WTC11 (cell line): ENCODE results near the gene DLG5. TPM values are rescaled to one million over a fixed set of nuclear protein-coding genes. Genes with fewer than 3 reads are reported as not detected.

ENCODE experiments used
- ATAC-seq: fragments of 200-7000 bp; cut with Tn5 transposase; 2 replicates; pipeline ENCODE4 v1.10.0; 2021; ENCODE audit warnings: mild to moderate bottlenecking, moderate library complexity
- CTCF ChIA-PET: fragments of 300-600 bp; sonication (Branson Sonifier 250); formaldehyde crosslinking; loops from one replicate; lab custom pipeline; 2021; ENCODE audit warnings: antibody characterized with exemption; lab: Charles Lee
- POLR2A ChIA-PET: fragments of 350-600 bp; sonication (Branson Sonifier 250); formaldehyde crosslinking; loops from one replicate; lab custom pipeline; 2021; ENCODE audit warnings: antibody characterized with exemption; lab: Charles Lee
- DNase-seq: peaks from one replicate; pipeline ENCODE4 v3.0.0; 2021; ENCODE audit warnings: low spot score
- H3K27ac Mint-ChIP-seq: 2 replicates; pipeline ENCODE4 v1.8.0; 2021; ENCODE audit warnings: mixed read lengths
- H3K27me3 Mint-ChIP-seq: 2 replicates; pipeline ENCODE4 v1.8.0; 2021; ENCODE audit warnings: low read depth, mild to moderate bottlenecking, moderate library complexity, mixed read lengths
- H3K36me3 Mint-ChIP-seq: 2 replicates; pipeline ENCODE4 v1.8.0; 2021; ENCODE audit warnings: mixed read lengths
- H3K4me1 Mint-ChIP-seq: 2 replicates; pipeline ENCODE4 v1.8.0; 2022; ENCODE audit warnings: mixed read lengths
- H3K4me3 Mint-ChIP-seq: 2 replicates; pipeline ENCODE4 v1.8.0; 2021; ENCODE audit warnings: mild to moderate bottlenecking, moderate library complexity, mixed read lengths
- H3K9me3 Mint-ChIP-seq: 2 replicates; pipeline ENCODE4 v1.8.0; 2021; ENCODE audit warnings: mixed read lengths
- AR ChIP-seq: fragments of 250-450 bp; sonication (Bioruptor Pico); IDR thresholded peaks from 2 replicates; pipeline ENCODE4 v1.9.0; 2021; ENCODE audit warnings: mild to moderate bottlenecking
- ATF1 ChIP-seq: sonication (generic); formaldehyde crosslinking; IDR thresholded peaks from 2 replicates; pipeline ENCODE4 v1.8.1; 2023; ENCODE audit warnings: mild to moderate bottlenecking, moderate library complexity, missing genetic modification reagents
- EMX1 ChIP-seq: fragments of 250-450 bp; sonication (Bioruptor Pico); IDR thresholded peaks from 2 replicates; pipeline ENCODE4 v1.8.0; 2021; ENCODE audit warnings: mild to moderate bottlenecking
- IRF1 ChIP-seq: sonication (generic); formaldehyde crosslinking; IDR thresholded peaks from 2 replicates; pipeline ENCODE4 v1.8.0; 2023; ENCODE audit warnings: missing genetic modification reagents
- NR2C2 ChIP-seq: sonication (generic); formaldehyde crosslinking; IDR thresholded peaks from 2 replicates; pipeline ENCODE4 v1.8.0; 2022; ENCODE audit warnings: mild to moderate bottlenecking, missing genetic modification reagents
- PREB ChIP-seq: sonication (generic); formaldehyde crosslinking; IDR thresholded peaks from 2 replicates; pipeline ENCODE4 v1.8.1; 2022; ENCODE audit warnings: mild to moderate bottlenecking, missing genetic modification reagents, moderate library complexity, borderline replicate concordance
- TEAD1 ChIP-seq: sonication (generic); formaldehyde crosslinking; IDR thresholded peaks from 2 replicates; pipeline ENCODE4 v1.8.0; 2022; ENCODE audit warnings: mild to moderate bottlenecking, missing genetic modification reagents
- ZNF396 ChIP-seq: fragments of 250-450 bp; sonication (Bioruptor Pico); IDR thresholded peaks from 2 replicates; pipeline ENCODE4 v1.8.0; 2021; ENCODE audit warnings: mild to moderate bottlenecking, moderate library complexity, borderline replicate concordance
- ZNF512 ChIP-seq: sonication (generic); formaldehyde crosslinking; IDR thresholded peaks from 2 replicates; pipeline ENCODE4 v1.8.1; 2022; ENCODE audit warnings: missing genetic modification reagents, borderline replicate concordance
- total RNA-seq: library from RNA; stranded (reverse); gene quantifications from 3 replicates; pipeline ENCODE4 v1.2.3, GENCODE V29; 2021
- TF ChIP-seq, protein P1 (sequence below): fragments of 200-600 bp; IDR thresholded peaks from 2 replicates; pipeline ENCODE4 v1.8.0; 2022; ENCODE audit warnings: antibody characterized with exemption
- TF ChIP-seq, protein P2 (sequence below): sonication (generic); formaldehyde crosslinking; IDR thresholded peaks from 2 replicates; pipeline ENCODE4 v1.8.0; 2023; ENCODE audit warnings: missing genetic modification reagents, mild to moderate bottlenecking, borderline replicate concordance

The DLG5 gene
- total RNA-seq, 1 experiment from 2014 or later, result 65.5 TPM

- H3K4me3 Mint-ChIP-seq, result no peak overlapping the region
- H3K27me3 Mint-ChIP-seq, result no peaks in the 10 kb centered on the region
- ATAC-seq, result no peak; the same call in 1 of the 2 replicates
- H3K9me3 Mint-ChIP-seq, result no peaks in the 10 kb centered on the region
- peaks cover 39% of the 10 kb centered on the region for H3K4me1 Mint-ChIP-seq
- DNase-seq, result no peak
- ChIA-PET POLR2A (interaction anchor here (1.1 kb wide), 1 partner anchor 97 kb away, joined by 3 read pairs; no protein-coding TSS in a partner anchor), CTCF (interaction anchor here (0.7 kb wide), 1 partner anchor 48 kb away, joined by 3 read pairs; no protein-coding TSS in a partner anchor)
- H3K36me3 Mint-ChIP-seq, result peaks cover 42% of the 10 kb centered on the region
- H3K27ac Mint-ChIP-seq, result no peak overlapping the region
- TF ChIP-seq, protein P1, sequence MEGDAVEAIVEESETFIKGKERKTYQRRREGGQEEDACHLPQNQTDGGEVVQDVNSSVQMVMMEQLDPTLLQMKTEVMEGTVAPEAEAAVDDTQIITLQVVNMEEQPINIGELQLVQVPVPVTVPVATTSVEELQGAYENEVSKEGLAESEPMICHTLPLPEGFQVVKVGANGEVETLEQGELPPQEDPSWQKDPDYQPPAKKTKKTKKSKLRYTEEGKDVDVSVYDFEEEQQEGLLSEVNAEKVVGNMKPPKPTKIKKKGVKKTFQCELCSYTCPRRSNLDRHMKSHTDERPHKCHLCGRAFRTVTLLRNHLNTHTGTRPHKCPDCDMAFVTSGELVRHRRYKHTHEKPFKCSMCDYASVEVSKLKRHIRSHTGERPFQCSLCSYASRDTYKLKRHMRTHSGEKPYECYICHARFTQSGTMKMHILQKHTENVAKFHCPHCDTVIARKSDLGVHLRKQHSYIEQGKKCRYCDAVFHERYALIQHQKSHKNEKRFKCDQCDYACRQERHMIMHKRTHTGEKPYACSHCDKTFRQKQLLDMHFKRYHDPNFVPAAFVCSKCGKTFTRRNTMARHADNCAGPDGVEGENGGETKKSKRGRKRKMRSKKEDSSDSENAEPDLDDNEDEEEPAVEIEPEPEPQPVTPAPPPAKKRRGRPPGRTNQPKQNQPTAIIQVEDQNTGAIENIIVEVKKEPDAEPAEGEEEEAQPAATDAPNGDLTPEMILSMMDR, result no peak
- no peak for TF ChIP-seq ZNF512 (CRISPR knock-in tag)
- no peak for TF ChIP-seq AR (CRISPR knock-in tag)
- TF ChIP-seq ATF1 (CRISPR knock-in tag), result no peak
- TF ChIP-seq IRF1, result no peak
- no peak for TF ChIP-seq PREB (CRISPR knock-in tag)
- no peak for TF ChIP-seq NR2C2
- TF ChIP-seq, protein P2, sequence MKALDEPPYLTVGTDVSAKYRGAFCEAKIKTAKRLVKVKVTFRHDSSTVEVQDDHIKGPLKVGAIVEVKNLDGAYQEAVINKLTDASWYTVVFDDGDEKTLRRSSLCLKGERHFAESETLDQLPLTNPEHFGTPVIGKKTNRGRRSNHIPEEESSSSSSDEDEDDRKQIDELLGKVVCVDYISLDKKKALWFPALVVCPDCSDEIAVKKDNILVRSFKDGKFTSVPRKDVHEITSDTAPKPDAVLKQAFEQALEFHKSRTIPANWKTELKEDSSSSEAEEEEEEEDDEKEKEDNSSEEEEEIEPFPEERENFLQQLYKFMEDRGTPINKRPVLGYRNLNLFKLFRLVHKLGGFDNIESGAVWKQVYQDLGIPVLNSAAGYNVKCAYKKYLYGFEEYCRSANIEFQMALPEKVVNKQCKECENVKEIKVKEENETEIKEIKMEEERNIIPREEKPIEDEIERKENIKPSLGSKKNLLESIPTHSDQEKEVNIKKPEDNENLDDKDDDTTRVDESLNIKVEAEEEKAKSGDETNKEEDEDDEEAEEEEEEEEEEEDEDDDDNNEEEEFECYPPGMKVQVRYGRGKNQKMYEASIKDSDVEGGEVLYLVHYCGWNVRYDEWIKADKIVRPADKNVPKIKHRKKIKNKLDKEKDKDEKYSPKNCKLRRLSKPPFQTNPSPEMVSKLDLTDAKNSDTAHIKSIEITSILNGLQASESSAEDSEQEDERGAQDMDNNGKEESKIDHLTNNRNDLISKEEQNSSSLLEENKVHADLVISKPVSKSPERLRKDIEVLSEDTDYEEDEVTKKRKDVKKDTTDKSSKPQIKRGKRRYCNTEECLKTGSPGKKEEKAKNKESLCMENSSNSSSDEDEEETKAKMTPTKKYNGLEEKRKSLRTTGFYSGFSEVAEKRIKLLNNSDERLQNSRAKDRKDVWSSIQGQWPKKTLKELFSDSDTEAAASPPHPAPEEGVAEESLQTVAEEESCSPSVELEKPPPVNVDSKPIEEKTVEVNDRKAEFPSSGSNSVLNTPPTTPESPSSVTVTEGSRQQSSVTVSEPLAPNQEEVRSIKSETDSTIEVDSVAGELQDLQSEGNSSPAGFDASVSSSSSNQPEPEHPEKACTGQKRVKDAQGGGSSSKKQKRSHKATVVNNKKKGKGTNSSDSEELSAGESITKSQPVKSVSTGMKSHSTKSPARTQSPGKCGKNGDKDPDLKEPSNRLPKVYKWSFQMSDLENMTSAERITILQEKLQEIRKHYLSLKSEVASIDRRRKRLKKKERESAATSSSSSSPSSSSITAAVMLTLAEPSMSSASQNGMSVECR (CRISPR knock-in tag), result no peak
- TF ChIP-seq ZNF396 (CRISPR knock-in tag), result no peak
Observed at GRCh38 chr10:77843264-77843663, 83.3 kb downstream of the DLG5 start.

GRCh38 chr10:77842652-77843212 lies 83.8 kb downstream of the DLG5 start:
- POLR2A ChIA-PET, result no interaction called here
- ATAC-seq (no peak), DNase-seq (no peak)
- H3K27ac Mint-ChIP-seq, result no peak overlapping the region
- H3K4me3 Mint-ChIP-seq, result no peak overlapping the region
- no peaks in the 10 kb centered on the region for H3K9me3 Mint-ChIP-seq
- H3K4me1 Mint-ChIP-seq, result peaks cover 39% of the 10 kb centered on the region
- no peaks in the 10 kb centered on the region for H3K27me3 Mint-ChIP-seq
- peaks cover 42% of the 10 kb centered on the region for H3K36me3 Mint-ChIP-seq
- no peak for TF ChIP-seq EMX1
- TF ChIP-seq TEAD1, result no peak
- CTCF ChIA-PET, result interaction anchor here (1.3 to 1.7 kb wide), 2 partner anchors 8 to 51 kb away, joined by 3 to 4 read pairs; no protein-coding TSS in a partner anchor
